ENCODE data around the gene NACA.
"Not testable (repeated sequence)": the region's sequence is repeated elsewhere in the genome, so short reads cannot be mapped to it uniquely, and the experiment has no call there.

Gene NACA

GRCh38 chr12:56723889-56724700 lies 1.0 kb downstream of the NACA start:
- peak; percentile 49 for DNase-seq

- no peak for DNase-seq
Measured at GRCh38 chr12:56723352-56723751, 1.7 kb downstream of the NACA start.

GRCh38 chr12:56722832-56723231 lies 2.3 kb downstream of the NACA start:
- no peak for DNase-seq

- no peak for DNase-seq
Measured at GRCh38 chr12:56721721-56722120, 3.4 kb downstream of the NACA start.

GRCh38 chr12:56721216-56721615 lies 3.9 kb downstream of the NACA start:
- DNase-seq, result no peak

- DNase-seq, result no peak
Measured at GRCh38 chr12:56720731-56721151, 4.4 kb downstream of the NACA start.

- DNase-seq, result no peak
Measured at GRCh38 chr12:56719056-56719455, 6.0 kb downstream of the NACA start.

- no peak for DNase-seq
Measured at GRCh38 chr12:56718636-56719035, 6.5 kb downstream of the NACA start.

- DNase-seq, result no peak
Measured at GRCh38 chr12:56718149-56718548, 7.0 kb downstream of the NACA start.

GRCh38 chr12:56716933-56717880 lies 7.9 kb downstream of the NACA start:
- DNase-seq, result no peak

- DNase-seq, result no peak
Measured at GRCh38 chr12:56716458-56716857, 8.6 kb downstream of the NACA start.

- no peak for DNase-seq
Measured at GRCh38 chr12:56715798-56716197, 9.3 kb downstream of the NACA start.

GRCh38 chr12:56714431-56714929 lies 10.6 kb downstream of the NACA start:
- DNase-seq, result no peak

- no peak for DNase-seq
Measured at GRCh38 chr12:56713345-56713744, 11.8 kb downstream of the NACA start.

- no peak for DNase-seq
Measured at GRCh38 chr12:56709759-56710376, 15.2 kb downstream of the NACA start.

- not testable (repeated sequence) for DNase-seq
Measured at GRCh38 chr12:56704522-56704921, 20.6 kb downstream of the NACA start.

- DNase-seq, result no peak
Measured at GRCh38 chr12:56699020-56699661, 26.0 kb downstream of the NACA start.

- DNase-seq, result no peak
Measured at GRCh38 chr12:56695327-56696101, 29.6 kb downstream of the NACA start.

GRCh38 chr12:56694161-56694560 lies 30.9 kb downstream of the NACA start:
- no peak for DNase-seq

- no peak for DNase-seq
Measured at GRCh38 chr12:56688846-56689109, 36.3 kb downstream of the NACA start.

GRCh38 chr12:56688129-56688845 lies 36.8 kb downstream of the NACA start, which contains the start of gene PTGES3:
Gene PTGES3 (minus strand): TSS chr12:56688284. CDS start chr12:56687999, 285 bp downstream.
- DNase-seq, result peak; percentile 99
